Thoracic aorta (tissue), 2 donors: ENCODE measurements around the gene CXCL6. TPM values are rescaled to one million over a fixed set of nuclear protein-coding genes. Genes with fewer than 3 reads are reported as not detected.

Experiments
- ATAC-seq: fragments of 150-250 bp; one replicate; pipeline ENCODE4 v1.8.0; 2017; ENCODE audit warnings: low read depth; ENCODE audit not compliant: insufficient number of reproducible peaks, low FRiP score
- DNase-seq: peaks from one replicate; pipeline ENCODE4 v3.0.0-alpha.2; 2020; ENCODE audit warnings: low spot score
- H3K27ac ChIP-seq, 2 donors: fragments of 200-600 bp; sonication (generic); 1 replicate in 1 of 2; 2 replicates in 1 of 2; pipeline ENCODE4 v1.5.1; 2016; ENCODE audit warnings: mild to moderate bottlenecking in 2 of 2, moderate library complexity in 2 of 2
- H3K27me3 ChIP-seq: fragments of 200-600 bp; sonication (generic); replicated peaks from 2 replicates; pipeline ENCODE4 v1.6.0; 2016; ENCODE audit warnings: mild to moderate bottlenecking; ENCODE audit not compliant: insufficient read depth
- H3K36me3 ChIP-seq: fragments of 200-600 bp; sonication (generic); one replicate; pipeline ENCODE4 v1.5.1; 2016
- H3K4me1 ChIP-seq, 2 donors: fragments of 200-600 bp; sonication (generic); 1 replicate in 1 of 2; 2 replicates in 1 of 2; pipeline versions ENCODE4 v1.5.1 to v1.6.0; 2016; ENCODE audit warnings: low read depth in 2 of 2, mild to moderate bottlenecking in 1 of 2; ENCODE audit not compliant: control insufficient read depth in 1 of 2
- H3K4me3 ChIP-seq: fragments of 200-600 bp; sonication (generic); 2 replicates; pipeline ENCODE4 v1.5.1; 2016; ENCODE audit warnings: mild to moderate bottlenecking
- H3K9me3 ChIP-seq: fragments of 200-600 bp; sonication (generic); 2 replicates; pipeline ENCODE4 v1.5.1; 2016
- total RNA-seq, 2 donors: library from RNA; depleted of rRNA; stranded (reverse); fragments of >200 nt; gene quantifications; one replicate each; pipeline versions ENCODE4 v1.1.0 to v1.2.3, GENCODE V29; 2016
- TF ChIP-seq, protein P1 (sequence below): fragments of 200-600 bp; sonication (generic); IDR thresholded peaks from one replicate; pipeline ENCODE4 v1.5.1; 2019; ENCODE audit warnings: antibody characterized with exemption

CXCL6 gene
- total RNA-seq, 2 donors from 2014 or later, result not detected

- ATAC-seq, result no peak
- no peak for DNase-seq
- H3K4me1 ChIP-seq, result no peaks in the 10 kb centered on the region
- H3K27ac ChIP-seq, result no peak overlapping the region
- H3K9me3 ChIP-seq, result peaks cover 4% of the 10 kb centered on the region
- H3K4me3 ChIP-seq, result no peak overlapping the region
- no peaks in the 10 kb centered on the region for H3K27me3 ChIP-seq
- H3K36me3 ChIP-seq, result no peaks in the 10 kb centered on the region
- TF ChIP-seq, protein P1, sequence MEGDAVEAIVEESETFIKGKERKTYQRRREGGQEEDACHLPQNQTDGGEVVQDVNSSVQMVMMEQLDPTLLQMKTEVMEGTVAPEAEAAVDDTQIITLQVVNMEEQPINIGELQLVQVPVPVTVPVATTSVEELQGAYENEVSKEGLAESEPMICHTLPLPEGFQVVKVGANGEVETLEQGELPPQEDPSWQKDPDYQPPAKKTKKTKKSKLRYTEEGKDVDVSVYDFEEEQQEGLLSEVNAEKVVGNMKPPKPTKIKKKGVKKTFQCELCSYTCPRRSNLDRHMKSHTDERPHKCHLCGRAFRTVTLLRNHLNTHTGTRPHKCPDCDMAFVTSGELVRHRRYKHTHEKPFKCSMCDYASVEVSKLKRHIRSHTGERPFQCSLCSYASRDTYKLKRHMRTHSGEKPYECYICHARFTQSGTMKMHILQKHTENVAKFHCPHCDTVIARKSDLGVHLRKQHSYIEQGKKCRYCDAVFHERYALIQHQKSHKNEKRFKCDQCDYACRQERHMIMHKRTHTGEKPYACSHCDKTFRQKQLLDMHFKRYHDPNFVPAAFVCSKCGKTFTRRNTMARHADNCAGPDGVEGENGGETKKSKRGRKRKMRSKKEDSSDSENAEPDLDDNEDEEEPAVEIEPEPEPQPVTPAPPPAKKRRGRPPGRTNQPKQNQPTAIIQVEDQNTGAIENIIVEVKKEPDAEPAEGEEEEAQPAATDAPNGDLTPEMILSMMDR, result no peak
Measured at GRCh38 chr4:73823760-73824159, 12.7 kb upstream of the CXCL6 start.

- Histone ChIP-seq H3K27ac (no peak overlapping the region), H3K4me3 (no peak overlapping the region), H3K27me3 (no peaks in the 10 kb centered on the region), H3K36me3 (no peaks in the 10 kb centered on the region), H3K4me1 (peaks cover 0 to 3% of the 10 kb centered on the region in 2 donors), H3K9me3 (peaks cover 4% of the 10 kb centered on the region)
- DNase-seq (no peak), ATAC-seq (no peak)
- TF ChIP-seq, protein P1, result no peak
Measured at GRCh38 chr4:73828956-73829355, 7.5 kb upstream of the CXCL6 start.

GRCh38 chr4:73831569-73831968 is 4.9 kb upstream of the CXCL6 start:
- TF ChIP-seq, protein P1, result no peak
- Histone ChIP-seq H3K27me3 (no peaks in the 10 kb centered on the region), H3K4me1 (peaks cover 4% of the 10 kb centered on the region in 2 donors), H3K36me3 (no peaks in the 10 kb centered on the region), H3K4me3 (no peak overlapping the region), H3K27ac (no peak overlapping the region), H3K9me3 (peaks cover 4% of the 10 kb centered on the region)
- ATAC-seq, result no peak
- DNase-seq, result no peak

DNA sequence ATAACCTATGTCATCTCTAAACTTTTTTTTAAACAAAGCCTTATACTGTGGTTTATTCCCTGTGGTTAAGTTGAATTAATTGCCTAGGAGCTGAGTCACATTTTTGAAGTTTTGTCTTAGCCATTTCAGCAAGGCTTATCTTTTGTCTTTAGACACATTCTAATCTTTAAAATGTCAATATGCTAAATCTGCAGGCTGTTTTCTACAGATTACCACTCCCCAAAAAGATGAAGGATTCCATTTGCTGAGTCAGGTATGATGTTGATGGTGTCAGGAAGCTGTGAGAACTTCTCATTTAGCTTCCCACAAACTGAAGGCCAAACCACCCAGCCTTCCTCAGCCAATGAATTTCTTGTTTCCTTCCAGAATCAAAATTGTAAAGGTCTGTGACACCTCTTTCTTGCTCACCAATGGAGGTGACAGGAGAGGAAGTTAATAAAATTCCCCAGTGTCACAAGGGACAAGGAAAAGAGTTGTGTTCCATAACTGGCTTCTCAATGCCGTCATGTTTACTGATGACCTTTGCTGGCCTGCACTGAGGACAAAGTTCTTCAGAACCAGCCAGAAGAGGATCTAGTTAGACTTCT is 3.7 kb upstream of the CXCL6 start:
- H3K4me1 ChIP-seq, result peaks cover 9 to 12% of the 10 kb centered on the region in 2 donors
- H3K4me3 ChIP-seq, result no peak overlapping the region
- no peak overlapping the region for H3K27ac ChIP-seq
- ATAC-seq (no peak), DNase-seq (no peak)
- H3K9me3 ChIP-seq, result peaks cover 1% of the 10 kb centered on the region
- no peaks in the 10 kb centered on the region for H3K36me3 ChIP-seq
- TF ChIP-seq, protein P1, result no peak
- H3K27me3 ChIP-seq, result no peaks in the 10 kb centered on the region

- no peaks in the 10 kb centered on the region for H3K9me3 ChIP-seq
- no peaks in the 10 kb centered on the region for H3K36me3 ChIP-seq
- TF ChIP-seq, protein P1, result no peak
- H3K27ac ChIP-seq, result no peak overlapping the region
- DNase-seq, result no peak
- ATAC-seq, result no peak
- no peaks in the 10 kb centered on the region for H3K27me3 ChIP-seq
- H3K4me3 ChIP-seq, result no peak overlapping the region
- H3K4me1 ChIP-seq, result peaks cover 6 to 12% of the 10 kb centered on the region in 2 donors
Measured at GRCh38 chr4:73839071-73839470, 2.6 kb downstream of the CXCL6 start.
